ENCODE measurements around the gene CNOT8. TPM values are rescaled to one million over a fixed set of nuclear protein-coding genes. Genes with fewer than 3 reads are reported as not detected.

The CNOT8 gene
- total RNA-seq, 4 donors from 2014 or later: 25.6 to 40.6 (median 30.5) TPM

- Histone ChIP-seq H3K4me3 (no peak overlapping the region), H3K9me3 (no peaks in the 10 kb centered on the region), H3K27ac (peak overlapping the region; percentile 61 to 84 (median 77)), H3K4me1 (peaks cover 26 to 27% of the 10 kb centered on the region in 2 donors), H3K36me3 (no peaks in the 10 kb centered on the region), H3K27me3 (no peaks in the 10 kb centered on the region)
- DNase-seq (no peak), ATAC-seq (no peak)
- intact Hi-C loops (cut with DNase I; ENCODE audit: low total_unique reads): loop anchor here (10.0 kb wide), 1 partner anchor 1743 kb away; no protein-coding TSS in a partner anchor
- in situ Hi-C loops (cut with MboI; ENCODE audit: low sequenced_read_pairs in 4 of 4): no loop called here
- TF ChIP-seq POLR2A (IDR thresholded peaks at IDR 0.05): no peak
- TF ChIP-seq CTCF (IDR thresholded peaks at IDR 0.05 in 4 of 5, conservative IDR thresholded peaks at IDR 0.05 in 1 of 5): no peak
Measured at GRCh38 chr5:154851351-154851750, 7.1 kb upstream of the CNOT8 start.

- in situ Hi-C loops (cut with MboI; ENCODE audit: low sequenced_read_pairs in 4 of 4): no loop called here
- TF ChIP-seq CTCF (IDR thresholded peaks at IDR 0.05 in 4 of 5, conservative IDR thresholded peaks at IDR 0.05 in 1 of 5) (peak in 2 of 5 experiments; percentile 11 to 18), POLR2A (IDR thresholded peaks at IDR 0.05) (peak; percentile 64 to 83)
Measured at GRCh38 chr5:154857530-154858296, 714 bp upstream of the CNOT8 start.

GRCh38 chr5:154858972-154859871 is 795 bp downstream of the CNOT8 start:
- Histone ChIP-seq H3K4me1 (peaks cover 42% of the 10 kb centered on the region in 2 donors), H3K9me3 (no peaks in the 10 kb centered on the region), H3K27me3 (no peaks in the 10 kb centered on the region), H3K36me3 (no peaks in the 10 kb centered on the region), H3K27ac (peak overlapping the region; percentile 95 to 97 (median 97)), H3K4me3 (peak overlapping the region; percentile 74 to 98 (median 92))
- DNase-seq (no peak), ATAC-seq (no peak)
- in situ Hi-C loops (cut with MboI; ENCODE audit: low sequenced_read_pairs in 4 of 4) (no loop called here), intact Hi-C loops (cut with DNase I; ENCODE audit: low total_unique reads) (loop anchor here (1.0 to 10.0 kb wide), 5 partner anchors 80 to 1736 kb away; partner anchors contain the start of genes GEMIN5 and LARP1)
- no peak for TF ChIP-seq POLR2A (IDR thresholded peaks at IDR 0.05)
- TF ChIP-seq CTCF (IDR thresholded peaks at IDR 0.05 in 4 of 5, conservative IDR thresholded peaks at IDR 0.05 in 1 of 5): no peak

More at GRCh38 chr5:154857530-154858296, 714 bp upstream of the CNOT8 start:
- Histone ChIP-seq H3K36me3 (no peaks in the 10 kb centered on the region), H3K4me3 (peak overlapping the region; percentile 74 to 98 (median 92)), H3K4me1 (peaks cover 33 to 35% of the 10 kb centered on the region in 2 donors), H3K27ac (peak overlapping the region; percentile 95 to 97 (median 97)), H3K27me3 (no peaks in the 10 kb centered on the region), H3K9me3 (no peaks in the 10 kb centered on the region)
- ATAC-seq (peak; percentile 82 to 84), DNase-seq (peak; percentile 93 to 98)
- intact Hi-C loops (cut with DNase I; ENCODE audit: low total_unique reads): loop anchor here (1.0 to 10.0 kb wide), 6 partner anchors 79 to 1737 kb away; partner anchors contain the start of genes GEMIN5 and LARP1

GRCh38 chr5:154860123-154860522 is 1.7 kb downstream of the CNOT8 start:
- peak; percentile 7 to 46 for DNase-seq
- TF ChIP-seq CTCF (IDR thresholded peaks at IDR 0.05 in 4 of 5, conservative IDR thresholded peaks at IDR 0.05 in 1 of 5): no peak
- no peak for TF ChIP-seq POLR2A (IDR thresholded peaks at IDR 0.05)

More at GRCh38 chr5:154860123-154860522, 1.7 kb downstream of the CNOT8 start:
- peak overlapping the region; percentile 74 to 98 (median 92) for H3K4me3 ChIP-seq
- intact Hi-C loops (cut with DNase I; ENCODE audit: low total_unique reads) (loop anchor here (5.0 kb wide), 1 partner anchor 37 kb away; no protein-coding TSS in a partner anchor), in situ Hi-C loops (cut with MboI; ENCODE audit: low sequenced_read_pairs in 4 of 4) (no loop called here)
- no peaks in the 10 kb centered on the region for H3K27me3 ChIP-seq
- no peaks in the 10 kb centered on the region for H3K9me3 ChIP-seq
- no peak for ATAC-seq
- H3K4me1 ChIP-seq: peaks cover 42% of the 10 kb centered on the region in 2 donors
- H3K36me3 ChIP-seq: peaks cover 0 to 3% of the 10 kb centered on the region in 2 donors
- H3K27ac ChIP-seq: peak overlapping the region; percentile 95 to 97 (median 97)
